BE2C (cell line): ENCODE measurements around the gene PPP1R9A.
"Not testable (repeated sequence)": the region's sequence is repeated elsewhere in the genome, so short reads cannot be mapped to it uniquely, and the experiment has no call there.

Source experiments
- DNase-seq: peaks from one replicate; pipeline ENCODE4 v3.0.0-alpha.2; 2020
- H3K27me3 ChIP-seq: fragments of 250-450 bp; sonication (Bioruptor Pico); 2 replicates; pipeline ENCODE4 v1.5.1; 2020; ENCODE audit warnings: mild to moderate bottlenecking
- H3K36me3 ChIP-seq: fragments of 250-450 bp; sonication (Bioruptor Pico); 2 replicates; pipeline ENCODE4 v1.5.1; 2020; ENCODE audit warnings: mild to moderate bottlenecking
- H3K4me1 ChIP-seq: fragments of 250-450 bp; sonication (Bioruptor Pico); 2 replicates; pipeline ENCODE4 v1.5.1; 2020
- H3K4me3 ChIP-seq: 2 replicates; pipeline ENCODE4 v1.5.1; 2011; ENCODE audit warnings: low read depth, low read length
- H3K9me3 ChIP-seq: fragments of 250-450 bp; sonication (Bioruptor Pico); 2 replicates; pipeline ENCODE4 v1.5.1; 2020
- TF ChIP-seq, protein P1 (sequence below): IDR thresholded peaks from 2 replicates; pipeline ENCODE4 v1.5.1; 2012; ENCODE audit warnings: mild to moderate bottlenecking, low read depth, low read length

The PPP1R9A gene

DNA sequence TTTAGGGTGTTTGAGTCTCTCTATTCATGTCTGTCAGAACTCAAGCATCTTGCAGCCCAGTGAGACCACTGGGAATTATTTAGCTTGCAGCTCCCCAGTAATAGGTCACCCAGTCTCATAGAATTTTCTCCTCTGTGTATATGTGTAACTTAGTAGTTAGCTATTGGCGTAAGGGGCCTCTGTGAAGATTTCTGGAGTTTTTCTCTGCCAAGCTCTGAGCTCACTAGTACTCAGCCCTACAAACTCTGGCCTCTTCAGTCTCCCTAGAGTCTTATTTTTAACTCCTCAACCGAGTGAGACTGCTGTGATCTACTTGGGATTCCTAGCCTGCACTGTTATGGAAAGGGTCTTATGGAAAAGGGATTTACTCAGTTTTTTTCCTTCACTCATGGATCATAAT, 90.2 kb downstream of the PPP1R9A start:
- TF ChIP-seq, protein P1, sequence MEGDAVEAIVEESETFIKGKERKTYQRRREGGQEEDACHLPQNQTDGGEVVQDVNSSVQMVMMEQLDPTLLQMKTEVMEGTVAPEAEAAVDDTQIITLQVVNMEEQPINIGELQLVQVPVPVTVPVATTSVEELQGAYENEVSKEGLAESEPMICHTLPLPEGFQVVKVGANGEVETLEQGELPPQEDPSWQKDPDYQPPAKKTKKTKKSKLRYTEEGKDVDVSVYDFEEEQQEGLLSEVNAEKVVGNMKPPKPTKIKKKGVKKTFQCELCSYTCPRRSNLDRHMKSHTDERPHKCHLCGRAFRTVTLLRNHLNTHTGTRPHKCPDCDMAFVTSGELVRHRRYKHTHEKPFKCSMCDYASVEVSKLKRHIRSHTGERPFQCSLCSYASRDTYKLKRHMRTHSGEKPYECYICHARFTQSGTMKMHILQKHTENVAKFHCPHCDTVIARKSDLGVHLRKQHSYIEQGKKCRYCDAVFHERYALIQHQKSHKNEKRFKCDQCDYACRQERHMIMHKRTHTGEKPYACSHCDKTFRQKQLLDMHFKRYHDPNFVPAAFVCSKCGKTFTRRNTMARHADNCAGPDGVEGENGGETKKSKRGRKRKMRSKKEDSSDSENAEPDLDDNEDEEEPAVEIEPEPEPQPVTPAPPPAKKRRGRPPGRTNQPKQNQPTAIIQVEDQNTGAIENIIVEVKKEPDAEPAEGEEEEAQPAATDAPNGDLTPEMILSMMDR = no peak
- Histone ChIP-seq H3K36me3 (no peaks in the 10 kb centered on the region), H3K9me3 (no peaks in the 10 kb centered on the region), H3K4me3 (no peak overlapping the region), H3K27me3 (no peaks in the 10 kb centered on the region), H3K4me1 (no peaks in the 10 kb centered on the region)
- no peak for DNase-seq

DNA sequence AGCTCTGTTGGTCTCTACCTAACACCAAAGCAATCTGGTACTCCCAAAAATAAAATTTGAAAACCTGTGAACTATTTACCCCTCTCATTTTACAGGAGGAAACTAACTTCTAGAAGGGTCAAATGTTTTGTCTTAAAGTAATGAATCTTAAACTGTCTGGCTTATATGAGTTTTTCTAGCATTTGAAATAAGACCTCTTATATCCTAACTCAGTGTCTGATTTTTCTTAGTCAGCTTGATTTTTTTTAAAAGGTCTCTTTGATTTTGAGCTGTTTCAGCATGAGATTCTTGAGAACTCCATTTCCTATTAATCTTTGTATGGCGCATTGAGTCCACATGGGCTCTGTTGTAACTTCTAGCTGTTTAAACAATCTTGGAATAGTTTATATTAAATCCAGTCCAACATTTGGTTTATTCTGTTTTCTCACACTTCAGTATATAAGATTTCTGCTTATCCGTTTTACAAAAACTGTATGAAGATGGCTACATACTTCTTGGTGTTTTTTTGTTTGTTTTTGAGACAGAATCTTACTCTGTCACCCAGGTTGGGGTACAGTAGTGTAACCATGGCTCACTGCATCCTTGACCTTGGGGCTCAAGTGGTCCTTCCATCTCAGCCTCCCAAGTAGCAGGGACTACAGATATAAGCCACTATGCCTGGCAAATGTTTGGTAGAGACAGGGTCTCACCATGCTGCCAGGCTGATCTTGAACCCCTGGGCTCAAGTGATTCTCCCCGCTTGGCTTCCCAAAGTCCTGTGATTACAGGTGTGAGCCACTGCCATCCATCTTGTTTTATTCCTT, 91.1 kb downstream of the PPP1R9A start:
- H3K9me3 ChIP-seq = no peaks in the 10 kb centered on the region
- TF ChIP-seq, protein P1 = no peak
- H3K27me3 ChIP-seq = no peaks in the 10 kb centered on the region
- H3K4me1 ChIP-seq = no peaks in the 10 kb centered on the region
- H3K4me3 ChIP-seq = no peak overlapping the region
- no peaks in the 10 kb centered on the region for H3K36me3 ChIP-seq
- DNase-seq = no peak

DNA sequence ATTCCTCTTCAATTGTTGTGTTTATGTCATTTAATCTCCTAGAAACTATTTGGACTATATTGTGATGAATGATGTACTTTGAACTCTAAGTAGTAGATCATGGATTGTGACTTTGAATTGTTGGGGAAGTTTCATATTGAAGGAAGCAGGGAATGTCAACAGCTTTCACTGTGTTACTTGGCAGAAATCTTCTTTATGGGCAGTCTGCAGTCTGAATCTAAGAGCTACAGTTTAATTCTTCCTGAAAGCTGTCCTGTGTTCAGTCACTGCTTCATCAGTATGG, 91.6 kb downstream of the PPP1R9A start:
- Histone ChIP-seq H3K4me1 (no peaks in the 10 kb centered on the region), H3K27me3 (no peaks in the 10 kb centered on the region), H3K9me3 (no peaks in the 10 kb centered on the region), H3K36me3 (no peaks in the 10 kb centered on the region), H3K4me3 (no peak overlapping the region)
- TF ChIP-seq, protein P1 = no peak
- no peak for DNase-seq

DNA sequence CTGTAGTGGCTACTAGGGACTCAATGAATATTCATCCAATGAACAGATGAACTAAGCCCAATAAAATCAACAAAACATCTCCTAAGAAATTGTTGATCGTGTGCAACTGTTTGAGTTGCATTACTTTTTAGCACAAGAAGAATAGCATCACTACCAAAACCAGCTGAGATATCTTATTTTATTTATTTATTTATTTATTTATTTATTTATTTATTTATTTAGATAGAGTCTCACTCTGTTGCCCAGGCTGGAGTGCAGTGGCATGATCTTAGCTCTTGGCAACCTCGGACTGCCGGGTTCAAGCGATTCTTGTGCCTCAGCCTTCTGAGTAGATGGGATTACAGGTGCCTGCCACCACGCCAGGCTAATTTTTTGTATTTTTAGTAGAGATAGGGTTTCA, 92.2 kb downstream of the PPP1R9A start:
- not testable (repeated sequence) for H3K36me3 ChIP-seq, DNase-seq, H3K4me3 ChIP-seq, H3K9me3 ChIP-seq, H3K27me3 ChIP-seq, H3K4me1 ChIP-seq

DNA sequence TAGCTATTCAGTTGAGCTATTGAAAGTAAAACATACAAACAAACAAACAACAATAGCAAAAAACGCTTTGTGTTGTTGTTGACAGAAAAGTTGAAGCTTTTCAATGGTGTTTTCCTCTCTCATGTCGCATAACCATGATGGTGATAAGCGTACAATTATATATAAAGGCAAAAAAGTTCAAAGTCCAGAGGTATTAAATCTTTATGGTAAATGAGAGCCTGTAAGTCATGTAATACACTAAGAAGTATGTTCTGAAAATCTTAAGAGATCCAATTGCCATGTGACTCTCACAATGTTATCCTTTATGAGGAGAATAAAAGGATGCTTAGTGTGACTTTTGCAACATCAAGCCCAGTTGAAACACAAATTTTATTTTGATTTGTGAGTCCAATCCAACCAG, 93.9 kb downstream of the PPP1R9A start:
- Histone ChIP-seq H3K9me3 (no peaks in the 10 kb centered on the region), H3K4me3 (no peak overlapping the region), H3K27me3 (no peaks in the 10 kb centered on the region), H3K36me3 (no peaks in the 10 kb centered on the region), H3K4me1 (no peaks in the 10 kb centered on the region)
- DNase-seq = no peak
- TF ChIP-seq, protein P1 = no peak

DNA sequence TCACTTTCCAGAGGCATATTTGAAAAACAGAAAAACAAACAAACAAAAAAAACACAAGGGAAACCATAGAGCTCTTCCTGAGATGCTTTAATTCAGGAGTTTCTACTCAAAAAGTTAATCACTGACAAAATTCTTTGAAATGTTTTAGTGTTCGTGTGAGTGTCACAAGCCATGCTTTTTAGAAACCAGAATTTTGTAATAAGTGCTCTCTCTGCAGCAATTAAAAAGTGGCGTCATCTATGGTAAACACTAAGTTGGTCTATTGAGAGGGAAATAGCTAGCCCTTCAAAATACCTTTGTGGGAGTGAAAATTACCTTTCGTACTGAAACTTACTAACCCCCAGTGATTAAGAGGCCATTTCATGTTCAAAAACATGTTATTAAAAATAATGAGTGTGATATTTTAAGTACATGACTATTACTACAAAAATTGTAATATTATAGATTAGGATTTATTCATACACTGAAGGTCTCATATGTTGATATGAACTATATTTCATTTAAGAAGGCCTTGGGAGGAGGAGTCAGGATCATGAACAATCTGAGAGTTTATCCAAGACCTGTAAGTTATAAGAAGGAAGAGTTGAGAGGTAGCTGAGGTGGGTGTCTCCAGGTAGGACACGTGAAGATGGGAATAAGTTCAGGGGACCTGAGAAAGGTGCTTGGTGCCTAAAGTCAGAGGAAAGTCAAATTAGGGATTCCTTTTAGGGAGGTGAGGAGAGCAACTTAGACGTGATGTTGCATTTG, 94.6 kb downstream of the PPP1R9A start:
- TF ChIP-seq, protein P1 = no peak
- DNase-seq = no peak
- no peak overlapping the region for H3K4me3 ChIP-seq
- no peaks in the 10 kb centered on the region for H3K36me3 ChIP-seq
- no peaks in the 10 kb centered on the region for H3K9me3 ChIP-seq
- H3K4me1 ChIP-seq = no peaks in the 10 kb centered on the region
- no peaks in the 10 kb centered on the region for H3K27me3 ChIP-seq
